Transverse colon (tissue), 3 donors: ENCODE results near the gene OR2T4.

Source experiments
- EP300 ChIP-seq: sonication (generic); formaldehyde crosslinking; IDR thresholded peaks from one replicate; pipeline ENCODE4 v1.6.1; 2017; ENCODE audit warnings: antibody characterized with exemption, low read depth
- TF ChIP-seq, protein P1 (sequence below), 5 experiments: fragments of 200-600 bp in 3 of 5; fragments of 450-650 bp in 2 of 5; sonication (generic) in 3 of 5; IDR thresholded peaks; 1 replicate in 2 of 5; 2 replicates in 3 of 5; pipeline ENCODE4 v1.5.1; 2016 to 2017; ENCODE audit warnings: antibody characterized with exemption in 5 of 5, inconsistent platforms in 3 of 5, mild to moderate bottlenecking in 2 of 5, moderate library complexity in 1 of 5

GRCh38 chr1:248406721-248407692, 45.5 kb downstream of the OR2T4 start:
- TF ChIP-seq, protein P1, sequence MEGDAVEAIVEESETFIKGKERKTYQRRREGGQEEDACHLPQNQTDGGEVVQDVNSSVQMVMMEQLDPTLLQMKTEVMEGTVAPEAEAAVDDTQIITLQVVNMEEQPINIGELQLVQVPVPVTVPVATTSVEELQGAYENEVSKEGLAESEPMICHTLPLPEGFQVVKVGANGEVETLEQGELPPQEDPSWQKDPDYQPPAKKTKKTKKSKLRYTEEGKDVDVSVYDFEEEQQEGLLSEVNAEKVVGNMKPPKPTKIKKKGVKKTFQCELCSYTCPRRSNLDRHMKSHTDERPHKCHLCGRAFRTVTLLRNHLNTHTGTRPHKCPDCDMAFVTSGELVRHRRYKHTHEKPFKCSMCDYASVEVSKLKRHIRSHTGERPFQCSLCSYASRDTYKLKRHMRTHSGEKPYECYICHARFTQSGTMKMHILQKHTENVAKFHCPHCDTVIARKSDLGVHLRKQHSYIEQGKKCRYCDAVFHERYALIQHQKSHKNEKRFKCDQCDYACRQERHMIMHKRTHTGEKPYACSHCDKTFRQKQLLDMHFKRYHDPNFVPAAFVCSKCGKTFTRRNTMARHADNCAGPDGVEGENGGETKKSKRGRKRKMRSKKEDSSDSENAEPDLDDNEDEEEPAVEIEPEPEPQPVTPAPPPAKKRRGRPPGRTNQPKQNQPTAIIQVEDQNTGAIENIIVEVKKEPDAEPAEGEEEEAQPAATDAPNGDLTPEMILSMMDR (IDR thresholded peaks at IDR 0.05): no peak
- no peak for TF ChIP-seq EP300
